Mesendoderm (in vitro differentiated cells): ENCODE data around the gene PLA2G2E.

Experiments
- DNase-seq: peaks from one replicate; pipeline ENCODE4 v3.0.0; 2013
- H2AK5ac ChIP-seq: 2 replicates; pipeline ENCODE4 v1.6.1; 2013; ENCODE audit warnings: low read length, inconsistent platforms
- H2BK120ac ChIP-seq: 2 replicates; pipeline ENCODE4 v1.6.1; 2013; ENCODE audit warnings: low read depth, mild to moderate bottlenecking, low read length, moderate library complexity, mixed read lengths
- H2BK15ac ChIP-seq: replicated peaks from 2 replicates; pipeline ENCODE4 v1.6.1; 2013; ENCODE audit warnings: low read depth, mild to moderate bottlenecking, moderate library complexity
- H2BK5ac ChIP-seq: 2 replicates; pipeline ENCODE4 v1.6.1; 2013; ENCODE audit warnings: low read length, inconsistent platforms
- H3K18ac ChIP-seq: 2 replicates; pipeline ENCODE4 v1.6.1; 2013; ENCODE audit warnings: mild to moderate bottlenecking, low read length, mixed read lengths
- H3K23ac ChIP-seq: one replicate; pipeline ENCODE4 v1.6.1; 2013; ENCODE audit warnings: low read length
- H3K27ac ChIP-seq: 2 replicates; pipeline ENCODE4 v1.5.1; 2013; ENCODE audit warnings: low read depth, mild to moderate bottlenecking, inconsistent platforms, low read length, moderate library complexity
- H3K27me3 ChIP-seq: 2 replicates; pipeline ENCODE4 v1.6.1; 2013; ENCODE audit warnings: low read length, control low read depth, mild to moderate bottlenecking, inconsistent platforms; ENCODE audit not compliant: insufficient read depth, poor library complexity
- H3K36me3 ChIP-seq: 2 replicates; pipeline ENCODE4 v1.6.1; 2013; ENCODE audit warnings: low read length, inconsistent platforms; ENCODE audit not compliant: control insufficient read depth, insufficient read depth
- H3K4ac ChIP-seq: one replicate; pipeline ENCODE4 v1.6.1; 2013; ENCODE audit warnings: low read depth, mild to moderate bottlenecking, low read length, moderate library complexity
- H3K4me1 ChIP-seq: 2 replicates; pipeline ENCODE4 v1.6.1; 2013; ENCODE audit warnings: low read depth, low read length, inconsistent platforms; ENCODE audit not compliant: control insufficient read depth
- H3K4me2 ChIP-seq: 2 replicates; pipeline ENCODE4 v1.6.1; 2013; ENCODE audit warnings: low read length
- H3K4me3 ChIP-seq: 2 replicates; pipeline ENCODE4 v1.5.1; 2013; ENCODE audit warnings: mild to moderate bottlenecking, low read length
- H3K56ac ChIP-seq: one replicate; pipeline ENCODE4 v1.6.1; 2013; ENCODE audit warnings: low read length
- H3K79me1 ChIP-seq: 2 replicates; pipeline ENCODE4 v1.6.1; 2013; ENCODE audit warnings: low read length, inconsistent platforms
- H3K79me2 ChIP-seq: 2 replicates; pipeline ENCODE4 v1.6.1; 2013; ENCODE audit warnings: mild to moderate bottlenecking, low read length; ENCODE audit not compliant: control insufficient read depth, insufficient read depth
- H3K9ac ChIP-seq: 2 replicates; pipeline ENCODE4 v1.6.1; 2013; ENCODE audit warnings: low read length, inconsistent platforms
- H4K5ac ChIP-seq: one replicate; pipeline ENCODE4 v1.6.1; 2013; ENCODE audit warnings: low read length
- H4K8ac ChIP-seq: one replicate; pipeline ENCODE4 v1.6.1; 2013; ENCODE audit warnings: low read depth, mild to moderate bottlenecking, control low read depth, low read length, moderate library complexity
- WGBS: extraction: QIAGEN DNeasy Blood & Tissue Kit; methylation state at CpG from one replicate; pipeline ENCODE4 v1.1.7; 2013; ENCODE audit warnings: low lambda C conversion rate, missing lambda C conversion rate; ENCODE audit not compliant: insufficient coverage; ENCODE audit errors: extremely low coverage; 5-methylcytosine and 5-hydroxymethylcytosine counted together

Gene PLA2G2E

GRCh38 chr1:19889656-19890055 is 33.8 kb downstream of the PLA2G2E start:
- Histone ChIP-seq H3K18ac (no peak overlapping the region), H3K79me2 (peaks cover 39% of the 10 kb centered on the region), H3K36me3 (peaks cover 5% of the 10 kb centered on the region), H2BK120ac (no peak overlapping the region), H3K27ac (no peak overlapping the region), H3K27me3 (no peaks in the 10 kb centered on the region), H3K56ac (no peak overlapping the region), H3K4me3 (no peak overlapping the region), H3K4me1 (peaks cover 2% of the 10 kb centered on the region), H3K4ac (no peak overlapping the region), H2AK5ac (no peak overlapping the region), H4K5ac (no peak overlapping the region), H4K8ac (no peak overlapping the region), H3K79me1 (peaks cover 37% of the 10 kb centered on the region), H3K9ac (no peak overlapping the region), H2BK15ac (no peak overlapping the region), H2BK5ac (no peak overlapping the region), H3K23ac (no peak overlapping the region), H3K4me2 (no peak overlapping the region)
- DNase-seq: no peak

- no peaks in the 10 kb centered on the region for H3K27me3 ChIP-seq
- peaks cover 52% of the 10 kb centered on the region for H3K79me2 ChIP-seq
- H3K36me3 ChIP-seq: peaks cover 4% of the 10 kb centered on the region
- no peak overlapping the region for H4K8ac ChIP-seq
- H3K56ac ChIP-seq: no peak overlapping the region
- peaks cover 40% of the 10 kb centered on the region for H3K79me1 ChIP-seq
- no peak overlapping the region for H3K4me2 ChIP-seq
- H3K23ac ChIP-seq: no peak overlapping the region
- DNase-seq: peak; percentile 55
- no peak overlapping the region for H3K18ac ChIP-seq
- no peak overlapping the region for H4K5ac ChIP-seq
- no peak overlapping the region for H3K4ac ChIP-seq
- no peak overlapping the region for H2BK15ac ChIP-seq
- WGBS: no CpG with 5 or more reads among the region's 1 CpG
- no peak overlapping the region for H2AK5ac ChIP-seq
- H3K4me3 ChIP-seq: no peak overlapping the region
- no peak overlapping the region for H2BK5ac ChIP-seq
- no peak overlapping the region for H2BK120ac ChIP-seq
- H3K4me1 ChIP-seq: peaks cover 4% of the 10 kb centered on the region
- no peak overlapping the region for H3K27ac ChIP-seq
- no peak overlapping the region for H3K9ac ChIP-seq
Observed at GRCh38 chr1:19888112-19888511, 35.3 kb downstream of the PLA2G2E start.

DNA sequence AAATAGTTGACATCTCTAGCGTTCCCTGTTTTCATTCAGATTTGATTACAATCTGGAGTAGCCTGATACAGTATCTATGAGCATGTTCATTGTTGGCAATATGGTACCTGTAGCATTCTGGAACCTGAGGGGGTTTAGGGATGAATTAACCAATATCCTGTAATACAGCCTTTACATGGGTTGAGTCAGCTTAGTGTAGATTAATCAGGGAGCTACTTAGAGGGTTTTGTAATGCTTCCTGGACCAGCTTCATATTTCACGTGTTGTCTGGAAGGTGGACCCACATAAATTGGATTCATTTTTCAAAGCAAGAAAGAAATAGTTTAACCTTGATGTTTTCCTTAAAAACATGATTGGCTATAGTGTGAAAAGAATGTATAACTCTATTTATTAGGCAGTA is 37.6 kb downstream of the PLA2G2E start:
- WGBS: no CpG with 5 or more reads among the region's 2 CpGs

DNA sequence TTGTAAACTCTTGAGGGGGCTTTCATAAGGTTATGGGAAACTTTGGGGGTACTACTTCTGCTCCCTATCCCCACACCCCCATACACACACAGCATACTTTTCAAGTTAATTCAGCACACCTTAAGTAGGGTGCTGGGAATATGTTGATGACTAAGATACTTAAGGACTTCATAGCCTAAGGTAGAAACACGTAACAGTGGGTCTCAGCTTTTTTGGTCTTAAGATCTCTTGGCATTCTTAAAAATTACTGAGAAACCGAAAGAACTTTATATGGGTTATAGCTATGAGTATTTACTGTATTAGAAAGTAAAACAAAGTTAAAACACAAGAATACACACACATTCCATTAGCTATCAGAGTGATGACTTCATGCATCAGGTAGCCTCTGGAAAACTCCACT is 39.1 kb downstream of the PLA2G2E start:
- H2BK5ac ChIP-seq: no peak overlapping the region
- no peak overlapping the region for H4K5ac ChIP-seq
- peaks cover 26% of the 10 kb centered on the region for H3K79me1 ChIP-seq
- H3K4me2 ChIP-seq: no peak overlapping the region
- no peak overlapping the region for H3K18ac ChIP-seq
- H3K9ac ChIP-seq: no peak overlapping the region
- H2BK120ac ChIP-seq: no peak overlapping the region
- no peaks in the 10 kb centered on the region for H3K27me3 ChIP-seq
- H4K8ac ChIP-seq: no peak overlapping the region
- no peak overlapping the region for H3K4me3 ChIP-seq
- H3K79me2 ChIP-seq: peaks cover 45% of the 10 kb centered on the region
- H3K4ac ChIP-seq: no peak overlapping the region
- no peak for DNase-seq
- no peak overlapping the region for H3K23ac ChIP-seq
- H3K4me1 ChIP-seq: peaks cover 4% of the 10 kb centered on the region
- no peak overlapping the region for H2BK15ac ChIP-seq
- H3K27ac ChIP-seq: no peak overlapping the region
- no peak overlapping the region for H3K56ac ChIP-seq
- H3K36me3 ChIP-seq: no peaks in the 10 kb centered on the region
- no peak overlapping the region for H2AK5ac ChIP-seq
- no CpG with 5 or more reads among the region's 2 CpGs for WGBS

More for the DNA sequence above, 37.6 kb downstream of the PLA2G2E start:
- no peak overlapping the region for H2BK5ac ChIP-seq
- no peak overlapping the region for H3K4me2 ChIP-seq
- no peak overlapping the region for H2AK5ac ChIP-seq
- no peak overlapping the region for H3K56ac ChIP-seq
- no peak overlapping the region for H3K27ac ChIP-seq
- no peak overlapping the region for H4K8ac ChIP-seq
- H3K9ac ChIP-seq: no peak overlapping the region
- no peak overlapping the region for H3K4ac ChIP-seq
- peaks cover 36% of the 10 kb centered on the region for H3K79me1 ChIP-seq
- peaks cover 54% of the 10 kb centered on the region for H3K79me2 ChIP-seq
- H3K27me3 ChIP-seq: no peaks in the 10 kb centered on the region
- DNase-seq: no peak
- H2BK120ac ChIP-seq: no peak overlapping the region
- H3K4me3 ChIP-seq: no peak overlapping the region
- no peak overlapping the region for H2BK15ac ChIP-seq
- no peak overlapping the region for H4K5ac ChIP-seq
- H3K23ac ChIP-seq: no peak overlapping the region
- H3K4me1 ChIP-seq: peaks cover 4% of the 10 kb centered on the region
- no peaks in the 10 kb centered on the region for H3K36me3 ChIP-seq
- H3K18ac ChIP-seq: no peak overlapping the region

DNA sequence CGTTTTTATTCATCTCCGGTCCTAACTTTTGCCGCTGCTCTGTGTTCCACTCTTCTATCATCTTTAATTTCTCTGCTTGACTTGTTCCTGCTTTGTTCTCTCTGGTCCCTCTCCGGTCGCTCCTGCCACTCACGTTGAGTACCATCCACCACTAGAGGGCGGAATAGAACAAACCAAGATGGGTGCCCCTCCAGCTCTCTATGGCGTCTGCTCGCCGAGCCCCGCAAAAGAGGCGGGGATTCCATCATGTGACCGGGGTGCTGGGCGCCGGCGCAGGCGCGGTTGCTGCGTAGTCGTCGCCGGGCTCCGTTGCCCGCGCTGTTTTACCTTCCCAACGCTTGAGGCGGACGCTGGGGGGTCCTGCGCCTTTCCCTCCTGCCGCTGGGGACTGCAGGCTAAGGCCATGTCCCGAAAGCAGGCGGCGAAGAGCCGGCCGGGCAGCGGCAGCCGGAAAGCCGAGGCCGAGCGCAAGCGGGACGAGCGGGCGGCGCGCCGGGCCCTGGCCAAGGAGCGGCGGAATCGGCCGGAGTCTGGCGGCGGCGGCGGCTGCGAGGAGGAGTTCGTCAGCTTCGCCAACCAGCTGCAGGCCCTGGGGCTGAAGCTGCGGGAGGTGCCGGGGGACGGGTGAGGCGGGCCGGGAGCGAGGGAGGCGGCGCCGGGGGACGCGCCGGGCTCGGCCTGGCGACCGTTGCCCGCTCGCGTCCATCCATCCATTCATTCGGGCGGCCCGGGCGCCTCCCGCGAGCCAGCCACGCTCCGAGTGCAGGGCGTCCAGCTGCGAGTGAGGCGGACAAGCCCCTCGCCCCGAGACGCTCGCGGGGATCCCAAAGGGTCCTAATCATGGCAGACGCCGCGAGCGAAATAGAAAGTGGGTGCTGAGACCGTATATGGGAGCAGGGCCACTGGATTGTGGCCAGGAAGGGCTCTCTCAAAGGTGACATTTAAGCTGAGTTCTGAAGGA is 41.0 kb downstream of the PLA2G2E start, which contains the start of gene OTUD3:
TSS of gene OTUD3 (plus strand) at position 285 of the 961 bp plus-strand sequence. CDS start at position 404, 119 bp downstream.
- H3K4me2 ChIP-seq: peak within 1 kb of the TSS; percentile 80
- peak within 1 kb of the TSS; percentile 44 for H4K5ac ChIP-seq
- peaks cover 33% of the 10 kb centered on the region for H3K79me2 ChIP-seq
- no peak within 1 kb of the TSS for H2BK15ac ChIP-seq
- no peak within 1 kb of the TSS for H2AK5ac ChIP-seq
- peak within 1 kb of the TSS; percentile 77 for H3K4ac ChIP-seq
- H2BK5ac ChIP-seq: no peak within 1 kb of the TSS
- no peaks in the 10 kb centered on the region for H3K27me3 ChIP-seq
- H4K8ac ChIP-seq: peak within 1 kb of the TSS; percentile 88
- H3K4me1 ChIP-seq: peaks cover 2% of the 10 kb centered on the region
- H3K4me3 ChIP-seq: peak within 1 kb of the TSS; percentile 80
- no CpG with 5 or more reads among the region's 97 CpGs for WGBS
- peak within 1 kb of the TSS; percentile 66 for H3K27ac ChIP-seq
- DNase-seq: peak; percentile 98
- H3K36me3 ChIP-seq: no peaks in the 10 kb centered on the region
- H3K79me1 ChIP-seq: peaks cover 21% of the 10 kb centered on the region
- no peak within 1 kb of the TSS for H2BK120ac ChIP-seq
- H3K18ac ChIP-seq: peak within 1 kb of the TSS; percentile 54
- peak within 1 kb of the TSS; percentile 97 for H3K9ac ChIP-seq
- peak within 1 kb of the TSS; percentile 99 for H3K56ac ChIP-seq
- peak within 1 kb of the TSS; percentile 85 for H3K23ac ChIP-seq
